ENCODE results near the gene FRMD4B. TPM values are rescaled to one million over a fixed set of nuclear protein-coding genes. Genes with fewer than 3 reads are reported as not detected.

The FRMD4B gene
- polyA plus RNA-seq, 2 of the 4 experiments (the other 2 are of a cell fraction), result 0.92 to 5.9 TPM

DNA sequence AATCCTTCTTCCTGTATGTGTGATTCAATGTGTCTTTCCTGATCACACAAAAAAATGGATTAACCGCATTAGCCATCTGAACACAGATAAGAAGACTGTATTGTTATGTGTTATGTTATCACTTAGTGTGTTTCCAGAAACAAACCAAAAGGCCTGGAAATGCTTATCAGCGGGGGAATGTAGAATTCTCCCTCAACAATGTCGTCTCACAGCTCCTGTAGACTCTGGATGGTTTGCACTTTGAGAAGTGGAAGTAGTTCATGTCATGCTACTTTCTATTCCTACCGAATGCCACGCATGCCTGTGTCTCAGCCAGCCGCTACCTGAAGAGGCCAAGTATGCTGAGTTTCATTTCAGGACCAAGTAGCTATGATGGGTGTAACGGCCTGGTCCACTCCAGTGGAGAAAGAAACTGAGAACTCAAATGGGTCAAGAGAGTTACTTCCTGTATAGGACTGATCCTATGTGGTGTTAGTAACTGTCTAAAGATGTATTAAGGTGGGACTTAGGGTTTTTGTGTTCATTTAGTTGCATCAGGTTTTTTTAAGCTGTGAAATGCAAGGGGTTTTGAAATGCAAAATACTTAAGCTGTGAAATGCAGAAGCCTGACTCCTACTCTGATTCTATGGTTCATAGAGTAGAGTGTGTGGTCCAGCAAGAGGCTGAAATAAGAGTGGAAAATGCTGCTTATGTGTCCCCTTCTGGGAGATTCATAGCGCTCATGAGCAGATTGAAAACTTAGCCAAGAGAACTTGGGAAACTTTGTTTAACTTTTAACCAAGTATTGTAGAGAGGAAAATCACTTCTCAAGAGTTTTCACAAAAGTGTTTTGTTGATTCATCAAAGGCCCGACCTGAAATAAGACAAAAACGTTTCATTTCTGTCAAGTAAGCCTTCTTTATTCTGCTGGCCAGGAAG lies 145.0 kb downstream of the FRMD4B start (continued):
- no peak for TF ChIP-seq PHF8 (IDR thresholded peaks at IDR 0.05; ENCODE audit: borderline replicate concordance, low read depth)
- TF ChIP-seq HOXB5 (CRISPR knock-in tag; IDR thresholded peaks at IDR 0.05), result no peak
- no peak for TF ChIP-seq CBX2 (IDR thresholded peaks at IDR 0.05; ENCODE audit: borderline replicate concordance, low read depth)
- TF ChIP-seq, protein P1, sequence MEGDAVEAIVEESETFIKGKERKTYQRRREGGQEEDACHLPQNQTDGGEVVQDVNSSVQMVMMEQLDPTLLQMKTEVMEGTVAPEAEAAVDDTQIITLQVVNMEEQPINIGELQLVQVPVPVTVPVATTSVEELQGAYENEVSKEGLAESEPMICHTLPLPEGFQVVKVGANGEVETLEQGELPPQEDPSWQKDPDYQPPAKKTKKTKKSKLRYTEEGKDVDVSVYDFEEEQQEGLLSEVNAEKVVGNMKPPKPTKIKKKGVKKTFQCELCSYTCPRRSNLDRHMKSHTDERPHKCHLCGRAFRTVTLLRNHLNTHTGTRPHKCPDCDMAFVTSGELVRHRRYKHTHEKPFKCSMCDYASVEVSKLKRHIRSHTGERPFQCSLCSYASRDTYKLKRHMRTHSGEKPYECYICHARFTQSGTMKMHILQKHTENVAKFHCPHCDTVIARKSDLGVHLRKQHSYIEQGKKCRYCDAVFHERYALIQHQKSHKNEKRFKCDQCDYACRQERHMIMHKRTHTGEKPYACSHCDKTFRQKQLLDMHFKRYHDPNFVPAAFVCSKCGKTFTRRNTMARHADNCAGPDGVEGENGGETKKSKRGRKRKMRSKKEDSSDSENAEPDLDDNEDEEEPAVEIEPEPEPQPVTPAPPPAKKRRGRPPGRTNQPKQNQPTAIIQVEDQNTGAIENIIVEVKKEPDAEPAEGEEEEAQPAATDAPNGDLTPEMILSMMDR (IDR thresholded peaks at IDR 0.05), result no peak

DNA sequence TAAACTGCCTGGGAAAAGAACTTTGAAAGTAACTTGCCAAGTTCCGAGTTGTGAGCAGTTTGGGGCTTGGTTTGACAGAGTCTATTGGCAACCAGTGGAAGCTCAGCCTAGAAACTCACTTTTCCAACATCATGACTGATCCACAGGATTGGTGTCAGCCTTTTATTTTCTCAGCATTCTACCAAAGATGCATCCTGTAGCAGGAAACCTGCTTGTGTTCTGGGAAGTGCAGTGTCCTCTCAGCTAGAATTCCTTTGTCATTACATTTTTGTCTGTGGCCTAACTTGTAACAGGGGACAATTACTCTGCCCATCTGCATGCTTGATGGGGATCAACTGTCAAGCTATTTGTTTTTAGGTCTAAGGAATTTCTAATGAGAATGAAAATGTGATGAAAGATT lies 146.8 kb downstream of the FRMD4B start:
- TF ChIP-seq, protein P2, sequence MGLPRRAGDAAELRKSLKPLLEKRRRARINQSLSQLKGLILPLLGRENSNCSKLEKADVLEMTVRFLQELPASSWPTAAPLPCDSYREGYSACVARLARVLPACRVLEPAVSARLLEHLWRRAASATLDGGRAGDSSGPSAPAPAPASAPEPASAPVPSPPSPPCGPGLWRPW (IDR thresholded peaks at IDR 0.05), result no peak
- TF ChIP-seq, protein P3, sequence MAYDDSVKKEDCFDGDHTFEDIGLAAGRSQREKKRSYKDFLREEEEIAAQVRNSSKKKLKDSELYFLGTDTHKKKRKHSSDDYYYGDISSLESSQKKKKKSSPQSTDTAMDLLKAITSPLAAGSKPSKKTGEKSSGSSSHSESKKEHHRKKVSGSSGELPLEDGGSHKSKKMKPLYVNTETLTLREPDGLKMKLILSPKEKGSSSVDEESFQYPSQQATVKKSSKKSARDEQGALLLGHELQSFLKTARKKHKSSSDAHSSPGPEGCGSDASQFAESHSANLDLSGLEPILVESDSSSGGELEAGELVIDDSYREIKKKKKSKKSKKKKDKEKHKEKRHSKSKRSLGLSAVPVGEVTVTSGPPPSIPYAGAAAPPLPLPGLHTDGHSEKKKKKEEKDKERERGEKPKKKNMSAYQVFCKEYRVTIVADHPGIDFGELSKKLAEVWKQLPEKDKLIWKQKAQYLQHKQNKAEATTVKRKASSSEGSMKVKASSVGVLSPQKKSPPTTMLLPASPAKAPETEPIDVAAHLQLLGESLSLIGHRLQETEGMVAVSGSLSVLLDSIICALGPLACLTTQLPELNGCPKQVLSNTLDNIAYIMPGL (CRISPR knock-in tag; IDR thresholded peaks at IDR 0.05; ENCODE audit: borderline replicate concordance), result no peak
- no peak for TF ChIP-seq SREBF2 (IDR thresholded peaks at IDR 0.05)
- TF ChIP-seq, protein P4, sequence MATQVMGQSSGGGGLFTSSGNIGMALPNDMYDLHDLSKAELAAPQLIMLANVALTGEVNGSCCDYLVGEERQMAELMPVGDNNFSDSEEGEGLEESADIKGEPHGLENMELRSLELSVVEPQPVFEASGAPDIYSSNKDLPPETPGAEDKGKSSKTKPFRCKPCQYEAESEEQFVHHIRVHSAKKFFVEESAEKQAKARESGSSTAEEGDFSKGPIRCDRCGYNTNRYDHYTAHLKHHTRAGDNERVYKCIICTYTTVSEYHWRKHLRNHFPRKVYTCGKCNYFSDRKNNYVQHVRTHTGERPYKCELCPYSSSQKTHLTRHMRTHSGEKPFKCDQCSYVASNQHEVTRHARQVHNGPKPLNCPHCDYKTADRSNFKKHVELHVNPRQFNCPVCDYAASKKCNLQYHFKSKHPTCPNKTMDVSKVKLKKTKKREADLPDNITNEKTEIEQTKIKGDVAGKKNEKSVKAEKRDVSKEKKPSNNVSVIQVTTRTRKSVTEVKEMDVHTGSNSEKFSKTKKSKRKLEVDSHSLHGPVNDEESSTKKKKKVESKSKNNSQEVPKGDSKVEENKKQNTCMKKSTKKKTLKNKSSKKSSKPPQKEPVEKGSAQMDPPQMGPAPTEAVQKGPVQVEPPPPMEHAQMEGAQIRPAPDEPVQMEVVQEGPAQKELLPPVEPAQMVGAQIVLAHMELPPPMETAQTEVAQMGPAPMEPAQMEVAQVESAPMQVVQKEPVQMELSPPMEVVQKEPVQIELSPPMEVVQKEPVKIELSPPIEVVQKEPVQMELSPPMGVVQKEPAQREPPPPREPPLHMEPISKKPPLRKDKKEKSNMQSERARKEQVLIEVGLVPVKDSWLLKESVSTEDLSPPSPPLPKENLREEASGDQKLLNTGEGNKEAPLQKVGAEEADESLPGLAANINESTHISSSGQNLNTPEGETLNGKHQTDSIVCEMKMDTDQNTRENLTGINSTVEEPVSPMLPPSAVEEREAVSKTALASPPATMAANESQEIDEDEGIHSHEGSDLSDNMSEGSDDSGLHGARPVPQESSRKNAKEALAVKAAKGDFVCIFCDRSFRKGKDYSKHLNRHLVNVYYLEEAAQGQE (IDR thresholded peaks at IDR 0.05), result no peak
- TF ChIP-seq CHD2 (IDR thresholded peaks at IDR 0.05; ENCODE audit: low read length, partially characterized antibody), result no peak
- TF ChIP-seq, protein P5, sequence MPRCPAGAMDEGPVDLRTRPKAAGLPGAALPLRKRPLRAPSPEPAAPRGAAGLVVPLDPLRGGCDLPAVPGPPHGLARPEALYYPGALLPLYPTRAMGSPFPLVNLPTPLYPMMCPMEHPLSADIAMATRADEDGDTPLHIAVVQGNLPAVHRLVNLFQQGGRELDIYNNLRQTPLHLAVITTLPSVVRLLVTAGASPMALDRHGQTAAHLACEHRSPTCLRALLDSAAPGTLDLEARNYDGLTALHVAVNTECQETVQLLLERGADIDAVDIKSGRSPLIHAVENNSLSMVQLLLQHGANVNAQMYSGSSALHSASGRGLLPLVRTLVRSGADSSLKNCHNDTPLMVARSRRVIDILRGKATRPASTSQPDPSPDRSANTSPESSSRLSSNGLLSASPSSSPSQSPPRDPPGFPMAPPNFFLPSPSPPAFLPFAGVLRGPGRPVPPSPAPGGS (IDR thresholded peaks at IDR 0.05), result no peak
- no peak for TF ChIP-seq ZSCAN20 (CRISPR knock-in tag; IDR thresholded peaks at IDR 0.05)
- no peak for TF ChIP-seq EHF (CRISPR knock-in tag; IDR thresholded peaks at IDR 0.05)
- TF ChIP-seq POLR2AphosphoS2 (conservative IDR thresholded peaks at IDR 0.05; ENCODE audit: low read length), result no peak
- TF ChIP-seq, protein P6, sequence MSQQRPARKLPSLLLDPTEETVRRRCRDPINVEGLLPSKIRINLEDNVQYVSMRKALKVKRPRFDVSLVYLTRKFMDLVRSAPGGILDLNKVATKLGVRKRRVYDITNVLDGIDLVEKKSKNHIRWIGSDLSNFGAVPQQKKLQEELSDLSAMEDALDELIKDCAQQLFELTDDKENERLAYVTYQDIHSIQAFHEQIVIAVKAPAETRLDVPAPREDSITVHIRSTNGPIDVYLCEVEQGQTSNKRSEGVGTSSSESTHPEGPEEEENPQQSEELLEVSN (IDR thresholded peaks at IDR 0.05; ENCODE audit: borderline replicate concordance, low read depth), result no peak
- no peak for TF ChIP-seq RARB (CRISPR knock-in tag; IDR thresholded peaks at IDR 0.05)
- TF ChIP-seq POLR2A (IDR thresholded peaks at IDR 0.05; ENCODE audit: low read length), result no peak

More for the DNA sequence above, 146.8 kb downstream of the FRMD4B start:
- FAIRE-seq (no peak), DNase-seq (ENCODE audit: low read depth in 1 of 2, low spot score in 1 of 2) (no peak), ATAC-seq (no peak)
- ChIA-PET CTCF (interaction anchor here (1.2 kb wide), 1 partner anchor 77 kb away, joined by 3 read pairs; no protein-coding TSS in a partner anchor), POLR2A (no interaction called here)
- Histone ChIP-seq H3K4me3 (no peak overlapping the region), H3K27ac (no peak overlapping the region), H3K9me3 (no peaks in the 10 kb centered on the region), H3K4me1 (peaks cover 9% of the 10 kb centered on the region), H3K4me2 (no peak overlapping the region)
- 86% methylated on average over 1 of the region's 1 CpG for WGBS (ENCODE audit: missing lambda C conversion rate)

All from A549 (cell line).